K562 (cell line): ENCODE data around the gene PPARD. TPM values are rescaled to one million over a fixed set of nuclear protein-coding genes. Genes with fewer than 3 reads are reported as not detected.

Experiments
- CBFB ChIP-seq: sonication (generic); formaldehyde crosslinking; IDR thresholded peaks from 2 replicates; pipeline ENCODE4 v1.4.0; 2020; ENCODE audit warnings: mild to moderate bottlenecking, missing genetic modification reagents
- ERF ChIP-seq: fragments of 450-650 bp; formaldehyde crosslinking; IDR thresholded peaks from 2 replicates; pipeline ENCODE4 v1.4.0; 2020; ENCODE audit warnings: mild to moderate bottlenecking, mixed read lengths
- GTF2A2 ChIP-seq: IDR thresholded peaks from 2 replicates; pipeline ENCODE4 v1.6.1; 2016; ENCODE audit warnings: mild to moderate bottlenecking, missing genetic modification characterization, missing compliant biosample characterization
- HMGN3 ChIP-seq: IDR thresholded peaks from 2 replicates; pipeline ENCODE4 v1.6.1; 2011; ENCODE audit warnings: borderline replicate concordance, low read depth, mild to moderate bottlenecking, mixed read lengths, low read length; ENCODE audit not compliant: insufficient read length; ENCODE audit errors: extremely low read depth
- ILK ChIP-seq: fragments of 450-650 bp; IDR thresholded peaks from 2 replicates; pipeline ENCODE4 v1.6.1; 2016; ENCODE audit warnings: missing genetic modification characterization, low read depth, mild to moderate bottlenecking, missing compliant biosample characterization, moderate library complexity, borderline replicate concordance
- MAFG ChIP-seq: fragments of 450-650 bp; conservative IDR thresholded peaks from 2 replicates; pipeline ENCODE4 v1.6.1; 2016; ENCODE audit warnings: missing genetic modification characterization, missing compliant biosample characterization
- MED1 ChIP-seq: sonication (generic); formaldehyde crosslinking; IDR thresholded peaks from 2 replicates; pipeline ENCODE4 v1.8.1; 2023; ENCODE audit warnings: missing genetic modification reagents, borderline replicate concordance
- NCOR1 ChIP-seq: fragments of 450-650 bp; IDR thresholded peaks from 2 replicates; pipeline ENCODE4 v1.6.1; 2016; ENCODE audit warnings: mild to moderate bottlenecking, moderate library complexity
- SETDB1 ChIP-seq: IDR thresholded peaks from one replicate; pipeline ENCODE4 v1.6.1; 2012; ENCODE audit warnings: low read length, control low read depth, inconsistent platforms
- SP2 ChIP-seq: IDR thresholded peaks from 2 replicates; pipeline ENCODE4 v1.6.1; 2011; ENCODE audit warnings: mild to moderate bottlenecking, low read depth, low read length, moderate library complexity; ENCODE audit not compliant: poor library complexity, severe bottlenecking; ENCODE audit errors: extremely low read depth
- SPI1 ChIP-seq: IDR thresholded peaks from 2 replicates; pipeline ENCODE4 v1.6.1; 2011; ENCODE audit warnings: low read depth, low read length, control low read depth, borderline replicate concordance
- SUPT5H ChIP-seq: fragments of 450-650 bp; IDR thresholded peaks from 2 replicates; pipeline ENCODE4 v1.6.1; 2016
- TGIF2 ChIP-seq: sonication (generic); formaldehyde crosslinking; IDR thresholded peaks from 2 replicates; pipeline ENCODE4 v1.8.1; 2022; ENCODE audit warnings: mild to moderate bottlenecking, missing genetic modification reagents, moderate library complexity
- ZNF133 ChIP-seq: fragments of 250-450 bp; sonication (Bioruptor Pico); IDR thresholded peaks from 2 replicates; pipeline ENCODE4 v1.4.0; 2020; ENCODE audit warnings: mild to moderate bottlenecking
- ZNF239 ChIP-seq: fragments of 250-450 bp; sonication (Bioruptor Pico); IDR thresholded peaks from 2 replicates; pipeline ENCODE4 v1.4.0; 2020; ENCODE audit warnings: mild to moderate bottlenecking
- ZNF644 ChIP-seq: fragments of 200-800 bp; sonication (Bioruptor generic); IDR thresholded peaks from 2 replicates; pipeline ENCODE4 v1.6.1; 2016; ENCODE audit warnings: low read depth, missing genetic modification characterization, missing compliant biosample characterization
- ZNF766 ChIP-seq: fragments of 200-800 bp; sonication (Bioruptor generic); conservative IDR thresholded peaks from 2 replicates; pipeline ENCODE4 v1.6.1; 2016; ENCODE audit warnings: missing genetic modification characterization, missing compliant biosample characterization
- polyA plus RNA-seq, 8 experiments: library from polyadenylated mRNA; depleted of rRNA in 4 of 8; stranded (reverse) in 5 of 8; unstranded in 3 of 8; fragments of >200 nt; fragmentation: Nextera tagmentation in 2 of 8; fragmentation: Illumina TruSeq in 1 of 8; extraction: Ambion mirVana in 2 of 8; extraction: Trizol in 1 of 8; gene quantifications; 2 replicates each; pipeline versions ENCODE4 v1.2.1 to v1.2.3, GENCODE V29; 2011 to 2014; ENCODE audit warnings: inconsistent platforms in 1 of 8, missing spikeins in 1 of 8
- total RNA-seq, 7 experiments: library from RNA; depleted of rRNA in 6 of 7; stranded (reverse); fragments of >200 nt in 6 of 7; fragmentation: Illumina TruSeq in 2 of 7; extraction: Trizol in 2 of 7; gene quantifications; 2 replicates each; pipeline versions ENCODE4 v1.2.1 to v1.2.3, GENCODE V29; 2011 to 2021; ENCODE audit warnings: low replicate concordance in 1 of 7
- TF ChIP-seq, protein P1 (sequence below), 2 experiments: IDR thresholded peaks; 2 replicates each; pipeline ENCODE4 v1.6.1; 2011; ENCODE audit warnings: borderline replicate concordance in 1 of 2, control low read depth in 1 of 2, low read depth in 1 of 2, low read length in 1 of 2, mild to moderate bottlenecking in 1 of 2, mixed read lengths in 1 of 2, moderate library complexity in 1 of 2; ENCODE audit not compliant: insufficient read depth in 1 of 2, insufficient read length in 1 of 2, poor library complexity in 1 of 2, severe bottlenecking in 1 of 2; ENCODE audit errors: extremely low read depth in 1 of 2
- TF ChIP-seq, protein P2 (sequence below): sonication (generic); formaldehyde crosslinking; IDR thresholded peaks from 2 replicates; pipeline ENCODE4 v1.8.0; 2022; ENCODE audit warnings: mild to moderate bottlenecking, missing genetic modification reagents
- TF ChIP-seq, protein P3 (sequence below): fragments of 450-650 bp; formaldehyde crosslinking; IDR thresholded peaks from 2 replicates; pipeline ENCODE4 v1.4.0; 2020; ENCODE audit warnings: mild to moderate bottlenecking
- TF ChIP-seq, protein P4 (sequence below): IDR thresholded peaks from 2 replicates; pipeline ENCODE4 v1.6.1; 2014; ENCODE audit warnings: antibody characterized with exemption
- TF ChIP-seq, protein P5 (sequence below): fragments of 450-650 bp; IDR thresholded peaks from 2 replicates; pipeline ENCODE4 v1.6.1; 2016

Gene PPARD
- total and polyA plus RNA-seq, 9 of the 15 experiments (the other 6 are each of a cell fraction or from before 2014, with no cell fraction given), result 0.14 to 13.2 (median 3.8) TPM

DNA sequence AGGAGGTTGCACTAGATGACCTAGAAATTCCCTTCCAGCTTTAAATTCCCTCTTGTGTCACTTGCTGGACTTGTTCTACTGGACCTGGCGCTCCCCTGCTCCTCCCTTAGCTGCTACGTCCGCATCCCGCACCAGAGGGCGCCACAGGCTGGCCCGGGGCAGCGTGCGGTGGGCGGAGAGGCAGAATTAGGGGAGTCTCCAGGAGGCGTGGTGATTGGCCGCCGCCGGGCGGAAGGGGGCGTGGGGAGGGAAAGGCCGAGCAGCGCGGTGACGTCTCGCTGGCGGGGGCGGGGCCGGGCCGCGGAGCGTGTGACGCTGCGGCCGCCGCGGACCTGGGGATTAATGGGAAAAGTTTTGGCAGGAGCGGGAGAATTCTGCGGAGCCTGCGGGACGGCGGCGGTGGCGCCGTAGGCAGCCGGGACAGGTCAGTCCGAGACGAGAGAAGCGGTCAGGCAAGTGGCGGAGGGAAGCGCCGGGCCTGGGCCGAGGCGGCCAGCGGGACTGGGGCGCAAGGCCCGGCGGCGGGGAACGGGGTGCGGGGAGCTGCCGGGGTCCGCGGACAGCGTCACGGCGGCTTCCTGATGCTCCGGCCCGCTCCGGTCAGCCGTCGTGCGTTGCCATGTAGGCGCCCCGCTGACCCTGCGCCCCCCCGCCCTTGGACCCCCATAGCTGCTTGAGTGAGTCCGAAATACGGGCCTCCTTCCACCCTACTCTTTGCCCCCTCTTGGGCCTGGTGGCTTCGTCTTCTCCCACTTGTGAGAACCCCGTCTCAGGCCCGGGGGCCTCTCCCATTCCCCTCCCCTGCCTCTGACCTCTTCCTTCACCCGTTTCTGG is at the start of gene PPARD (continued):
- TF ChIP-seq TGIF2, result no peak
- no peak for TF ChIP-seq ERF (CRISPR knock-in tag)
- TF ChIP-seq, protein P1, sequence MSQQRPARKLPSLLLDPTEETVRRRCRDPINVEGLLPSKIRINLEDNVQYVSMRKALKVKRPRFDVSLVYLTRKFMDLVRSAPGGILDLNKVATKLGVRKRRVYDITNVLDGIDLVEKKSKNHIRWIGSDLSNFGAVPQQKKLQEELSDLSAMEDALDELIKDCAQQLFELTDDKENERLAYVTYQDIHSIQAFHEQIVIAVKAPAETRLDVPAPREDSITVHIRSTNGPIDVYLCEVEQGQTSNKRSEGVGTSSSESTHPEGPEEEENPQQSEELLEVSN (IDR thresholded peaks at IDR 0.05; ENCODE audit: borderline replicate concordance in 1 of 2, extremely low read depth in 1 of 2, insufficient read depth in 1 of 2, insufficient read length in 1 of 2, low read depth in 1 of 2, low read length in 1 of 2, poor library complexity in 1 of 2, severe bottlenecking in 1 of 2), result peak; percentile 36 to 65
- no peak for TF ChIP-seq ZNF239 (CRISPR knock-in tag)
- TF ChIP-seq CBFB (CRISPR knock-in tag), result no peak
- TF ChIP-seq, protein P2, sequence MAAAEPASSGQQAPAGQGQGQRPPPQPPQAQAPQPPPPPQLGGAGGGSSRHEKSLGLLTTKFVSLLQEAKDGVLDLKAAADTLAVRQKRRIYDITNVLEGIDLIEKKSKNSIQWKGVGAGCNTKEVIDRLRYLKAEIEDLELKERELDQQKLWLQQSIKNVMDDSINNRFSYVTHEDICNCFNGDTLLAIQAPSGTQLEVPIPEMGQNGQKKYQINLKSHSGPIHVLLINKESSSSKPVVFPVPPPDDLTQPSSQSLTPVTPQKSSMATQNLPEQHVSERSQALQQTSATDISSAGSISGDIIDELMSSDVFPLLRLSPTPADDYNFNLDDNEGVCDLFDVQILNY, result 0 out of 2 replicates have a peak, but pooled peaks have one; percentile 16
- TF ChIP-seq, protein P3, sequence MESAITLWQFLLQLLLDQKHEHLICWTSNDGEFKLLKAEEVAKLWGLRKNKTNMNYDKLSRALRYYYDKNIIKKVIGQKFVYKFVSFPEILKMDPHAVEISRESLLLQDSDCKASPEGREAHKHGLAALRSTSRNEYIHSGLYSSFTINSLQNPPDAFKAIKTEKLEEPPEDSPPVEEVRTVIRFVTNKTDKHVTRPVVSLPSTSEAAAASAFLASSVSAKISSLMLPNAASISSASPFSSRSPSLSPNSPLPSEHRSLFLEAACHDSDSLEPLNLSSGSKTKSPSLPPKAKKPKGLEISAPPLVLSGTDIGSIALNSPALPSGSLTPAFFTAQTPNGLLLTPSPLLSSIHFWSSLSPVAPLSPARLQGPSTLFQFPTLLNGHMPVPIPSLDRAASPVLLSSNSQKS (CRISPR knock-in tag), result no peak
- no peak for TF ChIP-seq MED1 (CRISPR knock-in tag)
- no peak for TF ChIP-seq ILK (tag)
- TF ChIP-seq, protein P4, sequence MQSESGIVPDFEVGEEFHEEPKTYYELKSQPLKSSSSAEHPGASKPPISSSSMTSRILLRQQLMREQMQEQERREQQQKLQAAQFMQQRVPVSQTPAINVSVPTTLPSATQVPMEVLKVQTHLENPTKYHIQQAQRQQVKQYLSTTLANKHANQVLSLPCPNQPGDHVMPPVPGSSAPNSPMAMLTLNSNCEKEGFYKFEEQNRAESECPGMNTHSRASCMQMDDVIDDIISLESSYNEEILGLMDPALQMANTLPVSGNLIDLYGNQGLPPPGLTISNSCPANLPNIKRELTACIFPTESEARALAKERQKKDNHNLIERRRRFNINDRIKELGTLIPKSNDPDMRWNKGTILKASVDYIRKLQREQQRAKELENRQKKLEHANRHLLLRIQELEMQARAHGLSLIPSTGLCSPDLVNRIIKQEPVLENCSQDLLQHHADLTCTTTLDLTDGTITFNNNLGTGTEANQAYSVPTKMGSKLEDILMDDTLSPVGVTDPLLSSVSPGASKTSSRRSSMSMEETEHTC, result no peak
- no peak for TF ChIP-seq ZNF644 (tag)
- no peak for TF ChIP-seq ZNF133 (CRISPR knock-in tag)
- no peak for TF ChIP-seq MAFG (tag)
- TF ChIP-seq, protein P5, sequence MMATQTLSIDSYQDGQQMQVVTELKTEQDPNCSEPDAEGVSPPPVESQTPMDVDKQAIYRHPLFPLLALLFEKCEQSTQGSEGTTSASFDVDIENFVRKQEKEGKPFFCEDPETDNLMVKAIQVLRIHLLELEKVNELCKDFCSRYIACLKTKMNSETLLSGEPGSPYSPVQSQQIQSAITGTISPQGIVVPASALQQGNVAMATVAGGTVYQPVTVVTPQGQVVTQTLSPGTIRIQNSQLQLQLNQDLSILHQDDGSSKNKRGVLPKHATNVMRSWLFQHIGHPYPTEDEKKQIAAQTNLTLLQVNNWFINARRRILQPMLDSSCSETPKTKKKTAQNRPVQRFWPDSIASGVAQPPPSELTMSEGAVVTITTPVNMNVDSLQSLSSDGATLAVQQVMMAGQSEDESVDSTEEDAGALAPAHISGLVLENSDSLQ, result peak; percentile 80
- peak; percentile 28 for TF ChIP-seq SUPT5H
- TF ChIP-seq GTF2A2 (tag), result peak; percentile 47; the same call in 1 of the 2 replicates
- no peak for TF ChIP-seq NCOR1
- TF ChIP-seq HMGN3, result peak; percentile 87
- no peak for TF ChIP-seq SPI1
- no peak for TF ChIP-seq SP2
- no peak for TF ChIP-seq SETDB1
- TF ChIP-seq ZNF766 (CRISPR knock-in tag), result 0 out of 2 replicates have a peak, but pooled peaks have one; percentile 8
